Measurements from ENCODE around the gene NSMF.

Gene NSMF

GRCh38 chr9:137411260-137411644, 47.9 kb downstream of the NSMF start:
- no peak for TF ChIP-seq CTCF (IDR thresholded peaks at IDR 0.05)

- no peak for TF ChIP-seq CTCF (IDR thresholded peaks at IDR 0.05)
Measured at GRCh38 chr9:137410891-137411249, 48.3 kb downstream of the NSMF start.

- TF ChIP-seq CTCF (IDR thresholded peaks at IDR 0.05): no peak
Measured at GRCh38 chr9:137409515-137409914, 49.6 kb downstream of the NSMF start.

- TF ChIP-seq CTCF (IDR thresholded peaks at IDR 0.05): no peak
Measured at GRCh38 chr9:137408651-137409405, 50.3 kb downstream of the NSMF start.

- no peak for TF ChIP-seq CTCF (IDR thresholded peaks at IDR 0.05)
Measured at GRCh38 chr9:137407590-137408300, 51.4 kb downstream of the NSMF start.

GRCh38 chr9:137406876-137407589, 52.1 kb downstream of the NSMF start:
- peak; percentile 25; the same call in 1 of the 2 replicates for TF ChIP-seq CTCF (IDR thresholded peaks at IDR 0.05)

- no peak for TF ChIP-seq CTCF (IDR thresholded peaks at IDR 0.05)
Measured at GRCh38 chr9:137406085-137406760, 52.9 kb downstream of the NSMF start.
